HG02970 (cell line): ENCODE results near the gene TARS2.

Experiments
- ATAC-seq: cut with Tn5 transposase; IDR thresholded peaks from one replicate; pipeline ENCODE4 v1.9.1; 2021; ENCODE audit warnings: mild to moderate bottlenecking, moderate library complexity, moderate number of reproducible peaks; ENCODE audit not compliant: unreplicated experiment, low FRiP score

The TARS2 gene

DNA sequence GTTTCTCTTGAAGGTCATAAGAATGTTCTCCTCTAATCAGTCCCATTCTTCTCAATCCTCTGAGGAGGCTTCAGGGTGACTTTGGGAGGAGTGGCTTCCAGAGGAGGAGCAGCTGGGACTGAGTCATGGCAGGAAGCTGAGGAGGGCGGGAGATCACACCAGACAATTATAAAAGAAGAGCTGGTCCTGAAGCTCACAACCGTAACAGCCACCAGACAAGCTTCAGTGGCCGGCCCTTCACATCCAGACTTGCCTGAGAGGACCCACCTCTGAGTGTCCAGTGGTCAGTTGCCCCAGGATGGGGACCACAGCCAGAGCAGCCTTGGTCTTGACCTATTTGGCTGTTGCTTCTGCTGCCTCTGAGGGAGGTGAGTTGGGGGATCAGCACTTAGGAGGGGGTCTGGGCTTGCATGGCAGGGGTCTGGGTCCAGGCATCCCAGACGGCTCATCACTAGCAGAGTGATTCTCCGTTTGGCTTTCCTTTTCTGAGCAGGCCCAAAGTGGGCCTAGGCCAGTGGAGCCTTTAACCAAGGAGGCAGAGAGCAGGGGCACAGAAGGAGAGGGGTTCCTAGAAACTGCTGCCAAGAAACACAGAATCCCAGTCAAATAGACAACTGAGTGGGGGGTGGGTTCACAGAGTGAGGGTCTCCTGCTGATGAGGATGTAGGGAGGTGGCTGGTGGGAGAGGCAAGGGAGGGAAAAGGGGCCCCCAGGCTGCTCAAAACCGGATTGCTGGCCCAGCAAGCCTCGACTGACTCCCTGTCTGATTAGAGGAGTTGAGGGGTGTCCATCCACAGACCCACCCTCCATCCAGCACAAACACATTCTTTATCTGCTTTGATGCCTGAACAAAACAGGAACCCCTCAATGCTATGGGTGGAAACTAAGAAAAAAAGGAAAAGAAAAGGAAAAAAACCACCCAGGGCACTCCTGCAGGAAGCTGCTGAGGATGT, 21.0 kb downstream of the TARS2 start, which contains the start of gene ECM1:
Gene ECM1, plus strand, starts transcription at position 198 of the 953 bp plus-strand sequence. Its CDS starts 101 bp downstream, at position 299.
- ATAC-seq, result no peak

DNA sequence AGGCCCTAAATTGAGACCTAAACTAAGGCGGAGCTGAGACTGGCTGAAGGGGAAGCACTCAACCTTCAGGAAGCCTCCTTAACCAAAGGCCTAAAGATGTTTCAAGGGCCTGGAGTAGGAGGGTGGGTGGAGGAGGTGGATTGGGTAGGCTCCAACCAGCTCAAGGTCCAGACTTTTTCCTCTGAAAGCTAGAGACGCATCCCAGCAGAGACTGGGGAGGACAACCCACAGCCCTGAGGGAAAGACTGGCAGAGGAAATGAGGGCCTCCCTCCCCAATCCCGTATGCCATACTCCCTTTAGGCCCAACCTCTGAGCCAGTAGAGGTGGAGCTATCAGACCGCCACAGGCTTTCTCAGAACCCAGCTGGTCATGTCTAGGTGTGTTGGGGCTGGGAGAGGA, 21.8 kb downstream of the TARS2 start:
- no peak for ATAC-seq

DNA sequence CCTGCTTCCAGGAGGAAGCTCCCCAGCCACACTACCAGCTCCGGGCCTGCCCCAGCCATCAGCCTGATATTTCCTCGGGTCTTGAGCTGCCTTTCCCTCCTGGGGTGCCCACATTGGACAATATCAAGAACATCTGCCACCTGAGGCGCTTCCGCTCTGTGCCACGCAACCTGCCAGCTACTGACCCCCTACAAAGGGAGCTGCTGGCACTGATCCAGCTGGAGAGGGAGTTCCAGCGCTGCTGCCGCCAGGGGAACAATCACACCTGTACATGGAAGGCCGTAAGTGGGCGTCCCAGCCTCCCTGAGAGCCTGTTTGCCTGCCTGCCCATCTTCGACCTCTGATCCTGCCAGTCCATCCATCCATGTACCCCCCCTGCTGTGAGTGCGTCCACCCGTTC, 24.3 kb downstream of the TARS2 start:
- no peak for ATAC-seq

- ATAC-seq, result no peak
Observed at GRCh38 chr1:150511985-150512660, 24.9 kb downstream of the TARS2 start.

DNA sequence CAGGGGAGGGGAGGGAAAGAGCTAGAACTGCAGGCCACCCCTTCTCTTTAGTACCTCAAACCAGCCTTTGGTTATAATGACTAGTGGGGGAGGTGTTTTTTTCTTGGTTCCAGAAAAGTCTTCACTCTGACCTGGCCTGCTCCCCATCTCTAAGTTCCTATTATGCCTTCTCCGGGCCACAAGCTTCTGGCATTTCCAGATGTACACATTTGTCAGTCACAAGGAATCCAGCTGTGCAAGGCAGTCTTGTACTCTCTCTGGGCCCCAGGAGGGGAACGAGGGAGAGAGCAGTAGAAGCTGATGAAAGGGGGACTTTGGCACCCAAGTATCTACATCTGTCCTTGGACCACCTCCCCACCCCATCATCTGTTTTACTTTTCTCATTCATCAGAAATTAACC, 25.6 kb downstream of the TARS2 start:
- ATAC-seq, result no peak

- no peak for ATAC-seq
Observed at GRCh38 chr1:150513351-150513791, 26.2 kb downstream of the TARS2 start.

GRCh38 chr1:150514260-150514659, 27.0 kb downstream of the TARS2 start:
- no peak for ATAC-seq

GRCh38 chr1:150514913-150515327, 27.7 kb downstream of the TARS2 start:
- ATAC-seq, result peak; percentile 6

DNA sequence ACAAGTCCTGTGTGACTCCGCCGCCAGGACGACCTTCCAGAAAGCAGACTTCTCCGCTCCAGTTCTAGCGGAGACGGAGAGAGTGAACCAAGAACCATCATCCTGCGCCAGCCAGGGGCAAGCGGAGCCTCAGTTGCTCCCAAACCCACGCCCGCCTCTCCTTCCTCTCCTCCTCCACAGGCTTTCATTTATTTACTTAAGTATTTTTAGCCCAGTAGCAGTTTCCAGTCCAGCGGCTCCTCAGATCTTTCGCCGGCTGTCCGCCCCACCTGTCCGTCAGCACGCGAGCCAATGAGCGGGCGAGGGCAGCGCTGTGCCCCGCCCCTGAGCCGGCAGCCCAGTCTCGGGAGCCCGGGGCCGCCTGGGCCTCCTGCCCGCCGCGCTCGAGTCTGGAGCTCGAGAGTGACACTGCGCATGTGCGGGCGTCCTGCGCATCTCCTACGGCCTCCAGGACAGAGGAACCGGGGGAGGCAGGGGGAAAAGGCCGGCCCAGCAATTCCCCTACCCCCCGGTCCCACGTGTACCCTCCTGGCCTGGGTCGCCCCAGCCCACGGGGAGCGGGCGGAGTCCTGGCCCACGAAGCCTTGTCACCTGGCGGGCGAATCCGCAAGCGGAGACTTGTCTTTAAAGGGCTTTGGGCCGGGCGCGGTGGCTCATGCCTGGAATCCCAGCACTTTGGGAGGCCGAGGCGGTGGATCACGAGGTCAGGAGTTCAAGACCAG, 28.3 kb downstream of the TARS2 start, which contains the start of gene FALEC:
Gene FALEC, plus strand, starts transcription at position 425 of the 722 bp plus-strand sequence.
- ATAC-seq, result peak; percentile 88

- no peak for ATAC-seq
Observed at GRCh38 chr1:150516050-150516591, 28.9 kb downstream of the TARS2 start.

DNA sequence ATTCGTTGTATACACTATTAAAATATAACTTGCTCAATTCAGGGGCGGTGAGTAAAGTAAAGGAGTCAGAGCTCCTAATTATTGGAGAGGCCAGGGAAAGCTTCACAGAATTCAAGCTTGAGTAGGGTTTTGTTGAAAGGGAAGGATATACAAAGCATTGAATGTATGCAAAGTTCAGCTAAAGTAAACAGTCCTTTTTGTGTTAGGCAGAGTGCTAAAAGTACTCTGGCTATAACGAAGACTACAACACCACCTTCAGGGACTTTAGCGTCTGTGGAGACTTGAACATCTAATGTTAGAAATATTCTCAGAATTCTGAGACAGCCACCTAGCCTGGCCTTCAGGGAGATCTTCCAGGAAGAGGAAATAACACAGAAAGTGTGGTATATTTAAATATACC, 29.4 kb downstream of the TARS2 start:
- no peak for ATAC-seq

- ATAC-seq, result no peak
Observed at GRCh38 chr1:150521196-150521968, 34.2 kb downstream of the TARS2 start.

DNA sequence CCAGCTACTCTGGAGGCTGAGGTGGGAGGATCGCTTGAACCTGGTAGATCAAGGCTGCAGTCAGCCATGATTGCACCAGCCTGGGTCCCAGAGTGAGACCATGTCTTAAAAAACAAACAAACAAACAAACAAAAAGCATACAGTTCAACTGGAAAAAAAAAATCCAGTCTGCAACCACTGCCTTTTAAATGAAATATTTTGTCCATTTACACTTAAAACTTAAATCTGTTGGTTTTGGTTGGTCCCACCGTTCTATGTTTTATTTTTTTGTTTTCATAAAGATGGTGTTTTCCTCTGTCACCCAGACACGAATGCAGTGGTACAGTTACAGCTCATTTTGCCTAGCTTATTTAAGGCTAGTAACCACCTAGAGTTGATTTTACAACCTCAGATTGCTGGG, 38.1 kb downstream of the TARS2 start:
- ATAC-seq, result no peak

- ATAC-seq, result no peak
Observed at GRCh38 chr1:150528196-150528595, 41.0 kb downstream of the TARS2 start.

DNA sequence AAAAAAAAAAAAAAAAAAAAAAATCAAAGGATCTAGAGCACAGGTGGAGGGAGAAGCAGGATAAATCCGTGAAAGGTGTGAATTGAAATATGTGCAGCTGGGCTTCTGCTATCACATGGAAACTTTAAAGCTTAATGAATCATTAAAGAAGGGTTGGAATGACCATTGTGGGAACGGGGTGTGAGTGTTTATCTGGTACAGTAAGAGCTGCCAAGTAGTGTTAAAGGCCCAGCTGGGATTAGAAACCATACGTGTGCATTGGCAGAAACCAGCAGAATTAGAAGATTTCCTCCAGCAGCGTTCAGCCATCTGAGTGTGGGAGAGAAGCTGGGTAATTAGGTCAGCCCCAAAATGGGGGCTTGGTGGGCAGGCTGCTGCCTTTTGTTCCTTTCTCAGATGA, 41.8 kb downstream of the TARS2 start:
- ATAC-seq, result no peak

- ATAC-seq, result no peak
Observed at GRCh38 chr1:150530491-150531159, 43.4 kb downstream of the TARS2 start.

- ATAC-seq, result no peak
Observed at GRCh38 chr1:150532860-150533259, 45.6 kb downstream of the TARS2 start.

GRCh38 chr1:150534002-150534401, 46.8 kb downstream of the TARS2 start:
- ATAC-seq, result no peak
